Measurements from ENCODE around the gene DDX50. TPM values are rescaled to one million over a fixed set of nuclear protein-coding genes. Genes with fewer than 3 reads are reported as not detected.
"Not testable (repeated sequence)": the region's sequence is repeated elsewhere in the genome, so short reads cannot be mapped to it uniquely, and the experiment has no call there.

DDX50 gene, protein sequence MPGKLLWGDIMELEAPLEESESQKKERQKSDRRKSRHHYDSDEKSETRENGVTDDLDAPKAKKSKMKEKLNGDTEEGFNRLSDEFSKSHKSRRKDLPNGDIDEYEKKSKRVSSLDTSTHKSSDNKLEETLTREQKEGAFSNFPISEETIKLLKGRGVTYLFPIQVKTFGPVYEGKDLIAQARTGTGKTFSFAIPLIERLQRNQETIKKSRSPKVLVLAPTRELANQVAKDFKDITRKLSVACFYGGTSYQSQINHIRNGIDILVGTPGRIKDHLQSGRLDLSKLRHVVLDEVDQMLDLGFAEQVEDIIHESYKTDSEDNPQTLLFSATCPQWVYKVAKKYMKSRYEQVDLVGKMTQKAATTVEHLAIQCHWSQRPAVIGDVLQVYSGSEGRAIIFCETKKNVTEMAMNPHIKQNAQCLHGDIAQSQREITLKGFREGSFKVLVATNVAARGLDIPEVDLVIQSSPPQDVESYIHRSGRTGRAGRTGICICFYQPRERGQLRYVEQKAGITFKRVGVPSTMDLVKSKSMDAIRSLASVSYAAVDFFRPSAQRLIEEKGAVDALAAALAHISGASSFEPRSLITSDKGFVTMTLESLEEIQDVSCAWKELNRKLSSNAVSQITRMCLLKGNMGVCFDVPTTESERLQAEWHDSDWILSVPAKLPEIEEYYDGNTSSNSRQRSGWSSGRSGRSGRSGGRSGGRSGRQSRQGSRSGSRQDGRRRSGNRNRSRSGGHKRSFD
- 10 to 100 TPM; 57.0 to 66.3 (median 63.1) TPM for polyA plus RNA-seq (ENCODE audit: insufficient read length in 3 of 3)
- long read RNA-seq, donor 1, transcript DDX50-201 (15 exons, 2,538 nt): major isoform, 13 of 13 reads
- long read RNA-seq, donor 1, partial matches to known transcripts: 0 of 13 reads
- long read RNA-seq, donor 1, other reads (novel, unspliced or antisense): 0 of 13 reads
- long read RNA-seq, donor 2, transcript DDX50-201 (15 exons, 2,538 nt): major isoform, 16 of 17 reads
- long read RNA-seq, donor 2, partial matches to known transcripts: 0 of 17 reads
- long read RNA-seq, donor 2, other reads (novel, unspliced or antisense): 0 of 17 reads
- long read RNA-seq, donor 3, transcript DDX50-201 (15 exons, 2,538 nt): major isoform, 11 of 16 reads
- long read RNA-seq, donor 3, partial matches to known transcripts: 5 of 16 reads
- long read RNA-seq, donor 3, other reads (novel, unspliced or antisense): 0 of 16 reads
- long read RNA-seq, donor 4, transcript DDX50-201 (15 exons, 2,538 nt): major isoform, 5 of 10 reads
- long read RNA-seq, donor 4, partial matches to known transcripts: 5 of 10 reads
- long read RNA-seq, donor 4, other reads (novel, unspliced or antisense): 0 of 10 reads
- long read RNA-seq, donor 5, transcript DDX50-201 (15 exons, 2,538 nt): major isoform, 11 of 19 reads
- long read RNA-seq, donor 5, partial matches to known transcripts: 8 of 19 reads
- long read RNA-seq, donor 5, other reads (novel, unspliced or antisense): 0 of 19 reads
- long read RNA-seq, donor 6, transcript DDX50-201 (15 exons, 2,538 nt): major isoform, 9 of 21 reads
- long read RNA-seq, donor 6, partial matches to known transcripts: 11 of 21 reads
- long read RNA-seq, donor 6, other reads (novel, unspliced or antisense): 0 of 21 reads
- long read RNA-seq, donor 7, transcript DDX50-201 (15 exons, 2,538 nt): major isoform, 10 of 28 reads
- long read RNA-seq, donor 7, partial matches to known transcripts: 18 of 28 reads
- long read RNA-seq, donor 7, other reads (novel, unspliced or antisense): 0 of 28 reads
- long read RNA-seq, donor 8, transcript DDX50-201 (15 exons, 2,538 nt): major isoform, 5 of 5 reads
- long read RNA-seq, donor 8, partial matches to known transcripts: 0 of 5 reads
- long read RNA-seq, donor 8, other reads (novel, unspliced or antisense): 0 of 5 reads
- long read RNA-seq, donor 9, transcript DDX50-201 (15 exons, 2,538 nt): major isoform, 9 of 22 reads
- long read RNA-seq, donor 9, partial matches to known transcripts: 13 of 22 reads
- long read RNA-seq, donor 9, other reads (novel, unspliced or antisense): 0 of 22 reads
- long read RNA-seq, donor 10, transcript DDX50-201 (15 exons, 2,538 nt): major isoform, 8 of 16 reads
- long read RNA-seq, donor 10, partial matches to known transcripts: 7 of 16 reads
- long read RNA-seq, donor 10, other reads (novel, unspliced or antisense): 0 of 16 reads
- long read RNA-seq, donor 11, transcript DDX50-201 (15 exons, 2,538 nt): major isoform, 7 of 17 reads
- long read RNA-seq, donor 11, partial matches to known transcripts: 10 of 17 reads
- long read RNA-seq, donor 11, other reads (novel, unspliced or antisense): 0 of 17 reads
- long read RNA-seq, donor 12, transcript DDX50-201 (15 exons, 2,538 nt): major isoform, 16 of 22 reads
- long read RNA-seq, donor 12, partial matches to known transcripts: 6 of 22 reads
- long read RNA-seq, donor 12, other reads (novel, unspliced or antisense): 0 of 22 reads
- long read RNA-seq, donor 13, transcript DDX50-201 (15 exons, 2,538 nt): major isoform, 5 of 14 reads
- long read RNA-seq, donor 13, partial matches to known transcripts: 8 of 14 reads
- long read RNA-seq, donor 13, other reads (novel, unspliced or antisense): 0 of 14 reads
- long read RNA-seq, donor 14: 0 reads
- long read RNA-seq, donor 15, transcript DDX50-201 (15 exons, 2,538 nt): major isoform, 16 of 16 reads
- long read RNA-seq, donor 15, partial matches to known transcripts: 0 of 16 reads
- long read RNA-seq, donor 15, other reads (novel, unspliced or antisense): 0 of 16 reads
- long read RNA-seq, donor 16, transcript DDX50-201 (15 exons, 2,538 nt): major isoform, 8 of 8 reads
- long read RNA-seq, donor 16, partial matches to known transcripts: 0 of 8 reads
- long read RNA-seq, donor 16, other reads (novel, unspliced or antisense): 0 of 8 reads

DNA sequence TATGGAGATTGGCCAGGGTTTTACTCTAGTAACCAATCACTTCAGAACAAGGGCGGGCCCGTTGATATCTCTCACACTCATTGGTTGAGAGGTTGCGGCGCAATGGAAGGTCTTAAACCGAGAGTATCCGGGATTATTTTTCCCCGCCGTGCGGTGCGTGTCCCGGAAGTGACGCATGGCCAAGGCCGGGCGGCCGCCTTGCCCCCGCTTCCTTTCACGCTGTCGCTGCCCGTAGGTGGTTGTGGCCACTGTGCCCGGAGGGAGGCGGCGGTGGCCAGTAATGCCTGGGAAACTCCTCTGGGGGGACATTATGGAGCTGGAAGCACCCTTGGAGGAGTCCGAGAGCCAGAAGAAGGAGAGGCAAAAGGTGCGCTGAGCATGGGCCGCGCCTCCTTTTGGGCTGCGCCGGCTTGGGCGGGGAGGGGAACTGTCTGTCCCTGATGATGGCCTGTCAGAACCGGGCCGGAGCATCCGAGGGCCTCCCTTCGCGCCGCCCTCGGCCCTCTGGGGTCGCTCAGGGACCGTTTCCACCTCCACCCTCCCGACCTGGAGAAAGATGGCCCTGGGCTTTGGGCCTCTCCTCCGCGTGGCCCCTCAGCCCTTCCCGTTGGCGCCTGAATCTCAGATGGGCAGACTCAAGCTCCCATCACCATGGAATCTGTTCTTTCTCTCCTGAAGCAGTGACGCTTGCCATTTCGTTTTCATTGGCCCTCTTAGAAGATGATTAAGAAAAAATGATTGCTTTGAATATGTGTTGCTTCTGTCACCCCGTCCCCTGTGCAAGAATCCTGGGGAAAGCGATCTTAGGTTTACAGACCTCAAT lies at the start of gene DDX50:
TSS of gene DDX50 (plus strand) at position 211 of the 823 bp plus-strand sequence. CDS start at position 281, 70 bp downstream.
- DNase-seq: peak; percentile 100

DNA sequence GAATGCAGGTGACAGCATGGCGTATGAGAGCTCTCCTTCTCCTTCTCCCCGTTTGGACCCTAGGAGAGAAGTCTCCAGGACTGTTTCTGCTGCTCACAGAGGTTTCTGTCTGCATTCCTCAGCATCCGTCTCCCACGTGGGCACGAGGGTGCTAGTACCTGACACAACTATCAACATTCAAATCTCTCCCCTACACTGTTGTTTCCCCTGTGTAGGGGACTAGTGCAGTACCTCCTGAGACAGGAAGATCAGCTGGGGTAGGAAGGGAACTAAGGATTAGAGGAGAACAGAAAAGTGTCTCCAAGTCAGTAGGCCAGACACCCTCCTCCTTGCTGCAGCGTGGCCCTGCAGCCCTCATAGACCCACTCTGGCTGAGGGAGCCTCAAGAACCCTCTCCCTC lies 44.8 kb upstream of the DDX50 start:
- no peak for DNase-seq

DNA sequence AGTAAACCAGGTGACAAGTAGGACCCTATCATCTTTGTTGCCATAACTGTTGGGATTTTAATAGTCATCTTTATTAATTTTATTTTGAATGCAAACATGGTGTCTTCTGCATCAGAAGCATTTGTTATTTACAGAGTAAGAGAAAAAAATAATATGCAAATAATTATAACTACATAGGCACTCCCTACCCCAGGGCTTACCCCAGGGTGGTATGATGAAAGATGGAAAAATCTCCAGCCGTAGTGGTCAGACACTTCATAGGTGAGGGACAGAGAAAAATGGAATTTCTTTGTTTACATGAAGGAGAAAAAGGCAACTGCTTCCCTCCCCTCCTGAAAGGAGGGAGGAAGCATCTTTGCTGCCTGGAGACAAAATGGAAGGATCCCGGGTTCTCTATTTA lies 44.1 kb upstream of the DDX50 start:
- no peak for DNase-seq

DNA sequence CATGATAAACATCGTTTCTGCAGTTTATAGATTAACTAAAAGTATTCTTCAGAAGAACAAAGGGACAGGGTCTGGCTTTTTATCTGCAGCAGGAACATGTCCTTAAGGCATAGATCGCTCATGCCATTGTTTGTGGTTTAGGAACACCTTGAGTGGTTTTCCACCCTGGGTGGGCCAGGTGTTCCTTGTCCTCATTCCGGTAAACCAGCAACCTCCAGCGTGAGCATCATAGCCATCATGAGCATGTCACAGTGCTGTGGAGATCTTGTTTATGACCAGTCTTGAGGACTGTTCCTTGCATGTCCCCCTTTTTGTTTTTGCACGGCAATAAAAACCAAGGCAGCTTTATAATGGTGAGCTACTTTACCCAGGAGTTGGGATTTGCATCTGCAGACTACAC lies 39.9 kb upstream of the DDX50 start:
- DNase-seq: no peak

DNA sequence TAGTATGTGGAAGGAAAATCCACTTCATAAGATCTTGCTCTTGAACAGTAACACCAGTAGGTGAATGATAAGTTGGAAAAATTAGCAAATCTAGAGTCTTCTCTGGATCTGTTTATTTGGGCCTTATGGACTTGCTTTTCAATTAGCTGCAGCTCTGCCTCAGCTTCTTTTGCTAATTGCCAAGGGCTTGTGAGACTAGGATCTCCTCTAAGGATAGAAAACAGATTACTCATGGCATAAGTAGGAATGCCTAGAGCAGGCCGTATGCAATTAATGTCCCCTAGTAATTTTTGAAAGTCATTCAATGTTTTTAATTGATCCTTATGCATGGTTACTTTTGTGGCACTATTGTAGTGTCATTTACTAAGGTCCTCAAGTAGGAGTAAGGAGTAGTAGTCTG lies 36.5 kb upstream of the DDX50 start:
- no peak for DNase-seq

DNA sequence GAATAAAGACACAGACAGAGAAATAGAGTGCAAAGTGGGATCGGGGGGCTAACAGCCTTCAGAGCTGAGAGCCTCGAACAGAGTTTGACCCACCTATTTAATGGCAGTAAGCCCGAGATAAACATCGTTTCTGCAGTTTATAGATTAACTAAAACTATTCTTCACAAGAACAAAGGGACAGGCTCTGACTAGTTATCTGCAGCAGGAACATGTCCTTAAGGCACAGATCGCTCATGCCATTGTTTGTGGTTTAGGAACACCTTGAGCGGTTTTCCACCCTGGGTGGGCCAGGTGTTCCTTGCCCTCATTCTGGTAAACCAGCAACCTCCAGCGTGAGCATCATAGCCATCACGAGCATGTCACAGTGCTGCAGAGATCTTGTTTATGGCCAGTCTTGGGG lies 32.9 kb upstream of the DDX50 start:
- DNase-seq: not testable (repeated sequence)

DNA sequence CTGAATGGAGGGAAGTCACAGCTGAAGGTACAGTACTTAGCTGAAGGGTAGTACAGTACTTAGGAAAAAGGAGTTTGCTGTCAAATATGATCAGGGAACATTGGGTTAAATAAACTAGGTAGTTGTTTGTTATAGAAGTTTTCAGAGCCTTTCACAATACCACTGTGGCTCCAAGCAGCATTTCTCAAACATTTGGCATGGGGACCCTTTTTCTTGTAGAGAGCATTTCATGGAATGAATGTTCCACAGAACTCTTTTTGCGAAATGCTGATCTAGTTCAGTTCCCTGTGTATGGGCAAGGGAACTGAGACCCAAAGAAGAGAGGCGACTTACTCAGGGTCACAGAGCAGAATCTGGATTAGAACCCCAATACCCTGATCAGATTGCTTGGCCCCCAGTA lies 31.5 kb upstream of the DDX50 start:
- DNase-seq: no peak

DNA sequence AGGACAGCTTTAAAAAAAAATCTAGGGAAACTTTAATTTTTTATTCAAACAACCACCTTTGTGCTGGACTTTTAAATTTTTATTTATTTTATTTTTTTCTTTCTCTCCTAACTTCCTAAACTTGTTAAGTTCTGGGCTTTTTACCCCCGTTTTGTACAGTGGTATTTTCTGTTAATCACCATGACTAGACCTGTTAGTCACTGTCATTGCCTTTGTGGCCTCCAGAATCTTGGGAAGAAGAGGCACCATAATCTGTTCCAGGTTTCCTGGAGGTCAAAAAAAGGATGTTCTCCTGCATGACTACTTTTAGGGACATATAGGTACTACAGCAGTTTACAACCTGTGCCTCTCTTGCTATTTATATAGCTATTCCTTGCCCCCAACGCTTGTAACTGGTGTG lies 31.1 kb upstream of the DDX50 start:
- DNase-seq: no peak

DNA sequence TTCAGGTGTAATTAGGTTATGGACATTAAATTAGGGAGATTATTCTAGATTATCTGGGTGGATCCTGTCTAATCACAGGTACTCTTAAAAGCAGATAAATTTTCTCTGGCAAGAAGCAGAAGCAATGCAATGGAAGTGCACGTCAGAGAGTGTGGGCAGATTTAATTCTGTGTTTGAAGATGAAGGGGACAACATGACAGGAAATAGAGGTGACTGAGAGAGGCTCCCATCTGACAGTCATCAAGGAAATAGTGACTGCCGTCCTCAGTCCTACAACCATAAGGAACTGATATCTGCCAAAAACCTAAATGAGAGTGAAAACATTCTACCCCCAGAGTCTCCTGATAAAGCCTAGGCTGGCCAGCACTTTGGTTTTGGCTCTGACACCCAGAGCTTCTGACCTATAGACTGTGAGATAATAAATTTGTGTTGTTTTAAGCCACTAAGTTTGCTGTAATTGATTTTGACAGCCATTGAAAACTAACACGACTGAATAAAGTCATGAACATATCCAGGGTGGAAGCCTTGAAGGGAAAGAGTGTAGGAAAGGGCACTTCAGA lies 30.5 kb upstream of the DDX50 start:
- DNase-seq: no peak

DNA sequence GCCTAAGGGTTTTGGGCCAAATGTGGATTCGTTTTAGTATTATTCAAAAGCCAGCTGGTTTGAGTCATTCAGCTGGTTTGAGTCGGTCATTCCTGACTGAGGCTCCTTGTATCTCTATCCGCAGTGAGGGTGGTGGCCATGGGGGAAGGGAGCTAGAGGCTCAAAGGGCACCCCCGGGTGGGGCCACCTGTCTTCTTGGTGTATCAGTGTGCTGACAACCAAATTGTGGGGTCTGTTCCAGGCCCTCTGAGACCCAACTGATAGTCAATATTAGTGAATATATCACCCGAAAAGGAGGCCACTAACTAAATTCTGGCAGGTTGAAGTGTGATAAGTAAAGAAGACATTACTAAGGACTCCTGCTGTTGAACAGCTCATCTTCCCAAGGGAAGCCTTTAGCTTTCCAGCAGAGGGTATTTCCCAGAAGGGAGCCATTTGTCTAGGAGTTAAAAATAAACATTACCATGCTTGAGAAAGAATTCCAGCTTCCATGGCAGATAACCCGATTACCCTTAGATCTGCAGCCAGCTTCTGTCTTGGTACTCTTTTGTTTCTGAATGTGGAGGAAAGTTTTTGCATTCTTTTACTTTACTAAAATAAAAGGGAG lies 29.9 kb upstream of the DDX50 start:
- no peak for DNase-seq

DNA sequence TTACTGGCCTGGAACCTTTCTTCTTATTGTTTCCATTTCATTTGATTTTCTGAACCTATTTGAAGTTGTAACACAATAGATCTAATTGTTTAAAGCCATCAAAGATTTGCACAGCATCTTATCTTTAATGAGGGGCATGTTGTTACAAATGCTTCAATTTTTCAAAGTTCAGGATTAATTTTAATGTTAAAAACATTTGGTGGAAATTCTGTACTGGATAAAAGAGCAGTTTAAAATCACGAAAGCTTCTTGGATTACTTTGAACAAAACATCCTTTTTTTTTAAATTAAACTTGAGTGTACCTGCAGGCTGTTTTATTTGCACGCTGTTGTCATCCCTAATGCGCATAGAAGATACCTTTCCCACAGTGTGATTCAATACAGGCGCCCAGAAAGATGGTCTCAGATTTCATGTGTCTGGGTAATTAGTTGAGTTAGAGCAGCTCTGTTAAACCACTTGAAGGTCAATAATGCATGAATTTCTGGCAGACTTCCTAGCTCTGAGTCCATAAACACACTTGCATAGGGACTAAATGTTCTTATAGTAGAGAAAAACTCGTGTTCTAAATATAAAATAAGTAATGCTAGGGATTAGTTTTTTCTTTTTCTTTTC lies 29.3 kb upstream of the DDX50 start:
- peak; percentile 90 for DNase-seq

DNA sequence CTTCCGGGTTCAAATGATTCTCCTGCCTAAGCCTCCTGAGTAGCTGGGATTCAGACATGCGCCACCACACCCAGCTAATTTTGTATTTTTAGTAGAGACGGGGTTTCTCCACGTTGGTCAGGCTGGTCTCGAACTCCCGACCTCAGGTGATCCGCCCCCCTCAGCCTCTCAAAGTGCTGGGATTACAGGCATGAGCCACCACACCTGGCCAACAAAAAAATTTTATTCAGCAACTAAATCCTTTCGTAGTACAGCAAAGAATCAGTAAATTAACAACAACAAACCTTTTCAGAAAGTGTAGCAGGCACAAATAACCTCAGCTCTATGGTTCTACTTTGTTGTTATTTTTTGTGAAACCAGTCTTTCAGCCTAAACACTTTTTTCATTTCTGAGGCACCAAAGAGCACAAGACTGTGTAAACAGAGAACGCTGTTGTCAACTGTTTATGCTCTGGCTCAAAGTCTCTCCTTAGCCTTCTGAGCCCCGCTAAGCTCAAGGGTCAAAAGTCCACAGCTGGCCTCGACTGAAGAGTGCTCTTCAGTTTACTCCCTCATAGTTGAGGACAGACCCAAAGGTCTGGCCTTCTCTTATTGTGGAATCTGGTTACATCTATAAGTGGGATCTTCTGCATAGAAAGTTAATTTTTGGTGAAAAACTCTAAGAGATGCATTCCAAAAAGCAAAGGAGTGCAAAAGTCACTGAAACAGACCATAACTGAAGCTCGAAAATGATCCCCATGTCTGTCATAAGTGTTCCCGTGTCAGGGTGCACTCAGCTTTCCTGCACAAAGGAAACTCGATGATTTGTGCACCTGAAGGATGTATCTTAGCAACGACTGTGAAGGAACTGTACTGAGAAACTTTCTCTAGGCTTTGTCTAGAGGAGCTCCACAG lies 24.6 kb upstream of the DDX50 start:
- peak; percentile 71 for DNase-seq

DNA sequence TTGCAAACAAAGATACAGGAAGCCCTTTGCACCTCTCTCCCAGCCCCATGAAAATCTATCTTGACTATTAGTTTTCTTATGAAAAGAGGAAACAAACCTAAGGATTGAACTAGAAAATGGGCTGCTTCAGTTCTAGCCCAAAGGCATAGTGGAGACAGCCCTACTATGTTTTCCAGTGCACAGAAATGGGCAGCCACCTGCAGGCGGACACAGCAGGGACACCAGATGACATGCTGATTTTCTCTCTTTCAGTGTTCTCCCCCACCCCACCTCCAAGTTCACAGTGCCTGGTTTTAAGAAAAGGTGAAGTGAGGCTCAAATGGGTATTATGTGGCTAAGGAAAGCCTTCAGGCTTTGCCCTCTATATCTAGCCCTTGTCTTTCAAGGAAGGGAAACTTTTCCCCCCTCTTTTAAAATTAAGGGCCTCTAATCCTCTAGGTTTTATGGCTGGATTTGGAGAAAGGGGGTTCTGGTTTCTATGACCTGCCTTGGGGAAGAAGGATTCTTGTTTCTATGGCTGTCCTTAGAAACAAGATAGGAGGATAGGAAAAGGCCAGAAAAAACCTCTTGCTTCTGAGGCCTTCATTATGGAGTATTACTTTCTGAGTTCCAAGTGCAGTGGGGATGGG lies 23.5 kb upstream of the DDX50 start:
- no peak for DNase-seq

DNA sequence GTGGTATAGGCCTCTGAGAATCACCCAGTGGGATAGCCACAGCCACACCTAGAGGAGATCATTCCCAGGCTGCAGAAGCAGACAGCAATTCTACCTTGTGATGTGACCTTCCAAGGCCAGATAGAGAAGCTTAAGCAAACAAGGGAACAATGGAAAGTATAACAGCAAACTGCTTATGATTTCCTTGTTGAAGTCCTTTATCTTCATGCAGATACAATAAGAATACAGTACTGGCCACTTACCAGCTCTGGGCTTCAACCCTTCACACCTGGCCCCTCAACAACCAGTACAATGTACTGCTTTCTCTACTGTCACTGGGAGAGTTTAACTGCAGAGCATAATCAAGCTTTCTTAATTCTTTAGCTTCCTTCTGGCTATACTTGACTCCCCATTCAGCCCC lies 22.6 kb upstream of the DDX50 start:
- DNase-seq: no peak

DNA sequence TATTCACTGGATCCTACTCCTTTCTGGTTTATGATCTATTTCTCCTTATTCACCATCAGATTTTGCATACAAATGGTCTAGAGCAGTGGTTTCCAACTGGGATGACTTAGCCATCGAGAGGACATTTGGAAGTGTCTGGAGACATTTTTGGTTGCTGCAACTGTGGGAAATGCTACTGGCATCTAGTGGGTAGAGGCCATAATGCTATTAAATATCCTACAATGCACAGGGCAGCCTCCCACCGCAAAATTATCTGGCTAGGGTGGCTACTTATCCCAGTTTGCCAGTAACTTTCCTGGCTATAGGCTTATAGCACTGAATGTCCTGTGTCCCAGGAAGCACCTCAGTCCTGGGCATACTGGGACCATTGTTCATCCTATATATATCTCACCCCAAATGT lies 21.5 kb upstream of the DDX50 start:
- no peak for DNase-seq
